K562 (cell line): ENCODE data around the gene SFI1.

Experiments
- CTCF ChIP-seq, 3 experiments: IDR thresholded peaks in 2 of 3; conservative IDR thresholded peaks in 1 of 3; 2 replicates each; pipeline ENCODE4 v1.5.1; 2011 to 2012; ENCODE audit warnings: low read length in 3 of 3, mild to moderate bottlenecking in 3 of 3, control low read depth in 2 of 3, improper control_type of control experiment in 1 of 3, inconsistent platforms in 1 of 3, low read depth in 1 of 3, mixed read lengths in 1 of 3, moderate library complexity in 1 of 3; ENCODE audit not compliant: insufficient read depth in 2 of 3
- GATAD2B ChIP-seq: fragments of 450-650 bp; IDR thresholded peaks from 2 replicates; pipeline ENCODE4 v1.6.1; 2017; ENCODE audit warnings: mild to moderate bottlenecking, borderline replicate concordance
- IRF2 ChIP-seq: sonication (generic); formaldehyde crosslinking; IDR thresholded peaks from 2 replicates; pipeline ENCODE4 v1.8.1; 2022; ENCODE audit warnings: mild to moderate bottlenecking, missing genetic modification reagents
- SMARCA4 ChIP-seq: fragments of 450-650 bp; IDR thresholded peaks from 2 replicates; pipeline ENCODE4 v1.6.1; 2016
- TAF1 ChIP-seq: IDR thresholded peaks from 2 replicates; pipeline ENCODE4 v1.6.1; 2011; ENCODE audit warnings: mild to moderate bottlenecking, low read length, moderate library complexity; ENCODE audit not compliant: insufficient read depth, control insufficient read depth, severe bottlenecking; ENCODE audit errors: extremely low read depth
- YY1 ChIP-seq, 3 experiments: IDR thresholded peaks; 2 replicates each; pipeline ENCODE4 v1.6.1; 2011; ENCODE audit warnings: low read length in 2 of 3, mild to moderate bottlenecking in 2 of 3, moderate library complexity in 2 of 3, borderline replicate concordance in 1 of 3, control low read depth in 1 of 3, low read depth in 1 of 3; ENCODE audit not compliant: insufficient read depth in 3 of 3, insufficient replicate concordance in 2 of 3, control insufficient read depth in 1 of 3, insufficient read length in 1 of 3; ENCODE audit errors: extremely low read depth in 1 of 3
- TF ChIP-seq, protein P1 (sequence below), 2 experiments: fragments of 450-650 bp in 1 of 2; sonication (generic) in 1 of 2; formaldehyde crosslinking in 1 of 2; IDR thresholded peaks in 1 of 2; conservative IDR thresholded peaks in 1 of 2; 2 replicates each; pipeline versions ENCODE4 v1.6.1 to v1.8.1; 2016 to 2023; ENCODE audit warnings: mild to moderate bottlenecking in 2 of 2, moderate library complexity in 2 of 2, inconsistent platforms in 1 of 2, missing genetic modification reagents in 1 of 2
- TF ChIP-seq, protein P2 (sequence below): sonication (generic); formaldehyde crosslinking; IDR thresholded peaks from 2 replicates; pipeline ENCODE4 v1.9.0; 2022; ENCODE audit warnings: mild to moderate bottlenecking, missing genetic modification reagents
- TF ChIP-seq, protein P3 (sequence below): fragments of 450-650 bp; IDR thresholded peaks from 2 replicates; pipeline ENCODE4 v1.6.1; 2016; ENCODE audit warnings: low read depth
- TF ChIP-seq, protein P4 (sequence below): sonication (generic); formaldehyde crosslinking; IDR thresholded peaks from 2 replicates; pipeline ENCODE4 v1.8.1; 2023; ENCODE audit warnings: missing genetic modification reagents, mild to moderate bottlenecking, borderline replicate concordance

GRCh38 chr22:31595271-31595670, 98.9 kb downstream of the SFI1 start:
- TF ChIP-seq YY1 (IDR thresholded peaks at IDR 0.05; ENCODE audit: borderline replicate concordance in 1 of 3, control insufficient read depth in 1 of 3, extremely low read depth in 1 of 3, insufficient read depth in 3 of 3, insufficient read length in 1 of 3, insufficient replicate concordance in 2 of 3, low read depth in 1 of 3, low read length in 2 of 3) (no peak), CTCF (IDR thresholded peaks at IDR 0.05 in 2 of 3, conservative IDR thresholded peaks at IDR 0.05 in 1 of 3; ENCODE audit: insufficient read depth in 2 of 3, low read depth in 1 of 3, low read length in 3 of 3) (no peak), GATAD2B (no peak), TAF1 (no peak), IRF2 (CRISPR knock-in tag) (no peak), SMARCA4 (no peak)
- TF ChIP-seq, protein P1, sequence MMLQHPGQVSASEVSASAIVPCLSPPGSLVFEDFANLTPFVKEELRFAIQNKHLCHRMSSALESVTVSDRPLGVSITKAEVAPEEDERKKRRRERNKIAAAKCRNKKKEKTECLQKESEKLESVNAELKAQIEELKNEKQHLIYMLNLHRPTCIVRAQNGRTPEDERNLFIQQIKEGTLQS (IDR thresholded peaks at IDR 0.05), result no peak
- TF ChIP-seq, protein P1 (CRISPR knock-in tag; conservative IDR thresholded peaks at IDR 0.05), result no peak
- TF ChIP-seq, protein P2, sequence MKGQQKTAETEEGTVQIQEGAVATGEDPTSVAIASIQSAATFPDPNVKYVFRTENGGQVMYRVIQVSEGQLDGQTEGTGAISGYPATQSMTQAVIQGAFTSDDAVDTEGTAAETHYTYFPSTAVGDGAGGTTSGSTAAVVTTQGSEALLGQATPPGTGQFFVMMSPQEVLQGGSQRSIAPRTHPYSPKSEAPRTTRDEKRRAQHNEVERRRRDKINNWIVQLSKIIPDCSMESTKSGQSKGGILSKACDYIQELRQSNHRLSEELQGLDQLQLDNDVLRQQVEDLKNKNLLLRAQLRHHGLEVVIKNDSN, result no peak
- TF ChIP-seq, protein P3, sequence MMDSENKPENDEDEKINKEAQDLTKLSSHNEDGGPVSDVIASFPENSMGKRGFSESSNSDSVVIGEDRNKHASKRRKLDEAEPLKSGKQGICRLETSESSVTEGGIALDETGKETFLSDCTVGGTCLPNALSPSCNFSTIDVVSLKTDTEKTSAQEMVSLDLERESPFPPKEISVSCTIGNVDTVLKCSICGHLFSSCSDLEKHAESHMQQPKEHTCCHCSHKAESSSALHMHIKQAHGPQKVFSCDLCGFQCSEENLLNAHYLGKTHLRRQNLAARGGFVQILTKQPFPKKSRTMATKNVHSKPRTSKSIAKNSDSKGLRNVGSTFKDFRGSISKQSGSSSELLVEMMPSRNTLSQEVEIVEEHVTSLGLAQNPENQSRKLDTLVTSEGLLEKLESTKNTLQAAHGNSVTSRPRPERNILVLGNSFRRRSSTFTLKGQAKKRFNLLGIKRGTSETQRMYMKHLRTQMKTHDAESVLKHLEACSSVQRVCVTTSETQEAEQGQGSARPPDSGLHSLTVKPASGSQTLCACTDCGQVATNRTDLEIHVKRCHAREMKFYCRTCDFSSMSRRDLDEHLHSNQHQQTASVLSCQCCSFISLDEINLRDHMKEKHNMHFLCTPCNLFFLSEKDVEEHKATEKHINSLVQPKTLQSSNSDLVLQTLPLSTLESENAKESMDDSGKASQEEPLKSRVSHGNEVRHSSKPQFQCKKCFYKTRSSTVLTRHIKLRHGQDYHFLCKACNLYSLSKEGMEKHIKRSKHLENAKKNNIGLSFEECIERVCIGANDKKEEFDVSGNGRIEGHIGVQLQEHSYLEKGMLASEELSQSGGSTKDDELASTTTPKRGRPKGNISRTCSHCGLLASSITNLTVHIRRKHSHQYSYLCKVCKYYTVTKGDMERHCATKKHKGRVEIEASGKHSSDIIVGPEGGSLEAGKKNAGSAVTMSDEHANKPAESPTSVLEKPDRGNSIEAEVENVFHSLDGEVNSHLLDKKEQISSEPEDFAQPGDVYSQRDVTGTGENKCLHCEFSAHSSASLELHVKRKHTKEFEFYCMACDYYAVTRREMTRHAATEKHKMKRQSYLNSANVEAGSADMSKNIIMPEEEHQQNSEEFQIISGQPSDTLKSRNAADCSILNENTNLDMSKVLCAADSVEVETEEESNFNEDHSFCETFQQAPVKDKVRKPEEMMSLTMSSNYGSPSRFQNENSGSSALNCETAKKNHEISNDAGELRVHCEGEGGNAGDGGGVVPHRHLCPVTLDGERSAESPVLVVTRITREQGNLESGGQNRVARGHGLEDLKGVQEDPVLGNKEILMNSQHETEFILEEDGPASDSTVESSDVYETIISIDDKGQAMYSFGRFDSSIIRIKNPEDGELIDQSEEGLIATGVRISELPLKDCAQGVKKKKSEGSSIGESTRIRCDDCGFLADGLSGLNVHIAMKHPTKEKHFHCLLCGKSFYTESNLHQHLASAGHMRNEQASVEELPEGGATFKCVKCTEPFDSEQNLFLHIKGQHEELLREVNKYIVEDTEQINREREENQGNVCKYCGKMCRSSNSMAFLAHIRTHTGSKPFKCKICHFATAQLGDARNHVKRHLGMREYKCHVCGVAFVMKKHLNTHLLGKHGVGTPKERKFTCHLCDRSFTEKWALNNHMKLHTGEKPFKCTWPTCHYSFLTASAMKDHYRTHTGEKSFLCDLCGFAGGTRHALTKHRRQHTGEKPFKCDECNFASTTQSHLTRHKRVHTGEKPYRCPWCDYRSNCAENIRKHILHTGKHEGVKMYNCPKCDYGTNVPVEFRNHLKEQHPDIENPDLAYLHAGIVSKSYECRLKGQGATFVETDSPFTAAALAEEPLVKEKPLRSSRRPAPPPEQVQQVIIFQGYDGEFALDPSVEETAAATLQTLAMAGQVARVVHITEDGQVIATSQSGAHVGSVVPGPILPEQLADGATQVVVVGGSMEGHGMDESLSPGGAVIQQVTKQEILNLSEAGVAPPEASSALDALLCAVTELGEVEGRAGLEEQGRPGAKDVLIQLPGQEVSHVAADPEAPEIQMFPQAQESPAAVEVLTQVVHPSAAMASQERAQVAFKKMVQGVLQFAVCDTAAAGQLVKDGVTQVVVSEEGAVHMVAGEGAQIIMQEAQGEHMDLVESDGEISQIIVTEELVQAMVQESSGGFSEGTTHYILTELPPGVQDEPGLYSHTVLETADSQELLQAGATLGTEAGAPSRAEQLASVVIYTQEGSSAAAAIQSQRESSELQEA, result no peak
- TF ChIP-seq, protein P4, sequence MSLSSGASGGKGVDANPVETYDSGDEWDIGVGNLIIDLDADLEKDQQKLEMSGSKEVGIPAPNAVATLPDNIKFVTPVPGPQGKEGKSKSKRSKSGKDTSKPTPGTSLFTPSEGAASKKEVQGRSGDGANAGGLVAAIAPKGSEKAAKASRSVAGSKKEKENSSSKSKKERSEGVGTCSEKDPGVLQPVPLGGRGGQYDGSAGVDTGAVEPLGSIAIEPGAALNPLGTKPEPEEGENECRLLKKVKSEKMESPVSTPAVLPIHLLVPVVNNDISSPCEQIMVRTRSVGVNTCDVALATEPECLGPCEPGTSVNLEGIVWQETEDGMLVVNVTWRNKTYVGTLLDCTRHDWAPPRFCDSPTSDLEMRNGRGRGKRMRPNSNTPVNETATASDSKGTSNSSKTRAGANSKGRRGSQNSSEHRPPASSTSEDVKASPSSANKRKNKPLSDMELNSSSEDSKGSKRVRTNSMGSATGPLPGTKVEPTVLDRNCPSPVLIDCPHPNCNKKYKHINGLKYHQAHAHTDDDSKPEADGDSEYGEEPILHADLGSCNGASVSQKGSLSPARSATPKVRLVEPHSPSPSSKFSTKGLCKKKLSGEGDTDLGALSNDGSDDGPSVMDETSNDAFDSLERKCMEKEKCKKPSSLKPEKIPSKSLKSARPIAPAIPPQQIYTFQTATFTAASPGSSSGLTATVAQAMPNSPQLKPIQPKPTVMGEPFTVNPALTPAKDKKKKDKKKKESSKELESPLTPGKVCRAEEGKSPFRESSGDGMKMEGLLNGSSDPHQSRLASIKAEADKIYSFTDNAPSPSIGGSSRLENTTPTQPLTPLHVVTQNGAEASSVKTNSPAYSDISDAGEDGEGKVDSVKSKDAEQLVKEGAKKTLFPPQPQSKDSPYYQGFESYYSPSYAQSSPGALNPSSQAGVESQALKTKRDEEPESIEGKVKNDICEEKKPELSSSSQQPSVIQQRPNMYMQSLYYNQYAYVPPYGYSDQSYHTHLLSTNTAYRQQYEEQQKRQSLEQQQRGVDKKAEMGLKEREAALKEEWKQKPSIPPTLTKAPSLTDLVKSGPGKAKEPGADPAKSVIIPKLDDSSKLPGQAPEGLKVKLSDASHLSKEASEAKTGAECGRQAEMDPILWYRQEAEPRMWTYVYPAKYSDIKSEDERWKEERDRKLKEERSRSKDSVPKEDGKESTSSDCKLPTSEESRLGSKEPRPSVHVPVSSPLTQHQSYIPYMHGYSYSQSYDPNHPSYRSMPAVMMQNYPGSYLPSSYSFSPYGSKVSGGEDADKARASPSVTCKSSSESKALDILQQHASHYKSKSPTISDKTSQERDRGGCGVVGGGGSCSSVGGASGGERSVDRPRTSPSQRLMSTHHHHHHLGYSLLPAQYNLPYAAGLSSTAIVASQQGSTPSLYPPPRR (CRISPR knock-in tag), result no peak
